A549 (cell line): ENCODE results near the gene DDX41. TPM values are rescaled to one million over a fixed set of nuclear protein-coding genes. Genes with fewer than 3 reads are reported as not detected.

ENCODE experiments used
- ATAC-seq, 2 experiments: fragments of 200-7000 bp in 1 of 2; fragments of >200 bp in 1 of 2; cut with Nextera tagmentation in 1 of 2; cut with Tn5 transposase in 1 of 2; 3 replicates each; pipeline versions ENCODE4 v1.8.0 to v1.9.1; 2018 to 2020; ENCODE audit warnings: mild to moderate bottlenecking in 1 of 2, moderate library complexity in 1 of 2
- CTCF ChIA-PET: fragments of 300-600 bp; sonication (Branson Sonifier 250); formaldehyde crosslinking; extraction: SDS; loops from one replicate; lab custom pipeline; 2021; ENCODE audit warnings: antibody characterized with exemption, inconsistent platforms; lab: Yijun Ruan, JAX
- POLR2A ChIA-PET: fragments of 350-600 bp; formaldehyde crosslinking; extraction: SDS; loops from one replicate; lab custom pipeline; 2021; ENCODE audit warnings: antibody characterized with exemption, inconsistent platforms; lab: Yijun Ruan, JAX
- DNase-seq, 2 experiments: peaks; one replicate each; pipeline versions ENCODE4 v3.0.0 to v3.0.0-alpha.2; 2011 to 2016; ENCODE audit warnings: low read depth in 1 of 2, low spot score in 1 of 2
- FAIRE-seq: peaks from 2 replicates; lab custom pipeline; 2011; peaks lifted over from hg19 to GRCh38; lab: Jason Lieb, UNC
- H3K27ac ChIP-seq, 2 experiments: fragments of >200 bp; sonication (Bioruptor Twin); formaldehyde crosslinking; 3 replicates each; pipeline ENCODE4 v1.5.1; 2016 to 2017
- H3K4me1 ChIP-seq: fragments of >200 bp; sonication (Bioruptor Twin); formaldehyde crosslinking; 3 replicates; pipeline ENCODE4 v1.6.1; 2016
- H3K4me2 ChIP-seq: fragments of >200 bp; sonication (Bioruptor Twin); formaldehyde crosslinking; 3 replicates; pipeline ENCODE4 v1.6.1; 2016
- H3K4me3 ChIP-seq: fragments of >200 bp; sonication (Bioruptor Twin); formaldehyde crosslinking; 3 replicates; pipeline ENCODE4 v1.5.1; 2016
- H3K9me3 ChIP-seq: fragments of >200 bp; sonication (Bioruptor Twin); formaldehyde crosslinking; 3 replicates; pipeline ENCODE4 v1.6.1; 2016
- CEBPB ChIP-seq, 2 experiments: fragments of >200 bp in 1 of 2; sonication (Bioruptor Twin) in 1 of 2; formaldehyde crosslinking in 1 of 2; IDR thresholded peaks; 2 replicates each; pipeline ENCODE4 v1.6.1; 2012 to 2016
- CHD4 ChIP-seq: fragments of 200-600 bp; sonication (generic); IDR thresholded peaks from 2 replicates; pipeline ENCODE4 v1.6.1; 2016; ENCODE audit warnings: antibody characterized with exemption, mild to moderate bottlenecking, borderline replicate concordance
- EHMT2 ChIP-seq: fragments of 200-600 bp; sonication (generic); IDR thresholded peaks from 2 replicates; pipeline ENCODE4 v1.6.1; 2016; ENCODE audit warnings: antibody characterized with exemption, low read depth, mild to moderate bottlenecking, moderate library complexity
- ESRRA ChIP-seq: fragments of 150-350 bp; IDR thresholded peaks from 2 replicates; pipeline ENCODE4 v1.6.1; 2014; ENCODE audit warnings: mild to moderate bottlenecking, low read length, borderline replicate concordance
- FOXS1 ChIP-seq: fragments of 250-450 bp; sonication (Bioruptor Pico); IDR thresholded peaks from 2 replicates; pipeline ENCODE4 v1.5.0; 2020; ENCODE audit warnings: mild to moderate bottlenecking, moderate library complexity
- GATA3 ChIP-seq: IDR thresholded peaks from 2 replicates; pipeline ENCODE4 v1.6.1; 2012; ENCODE audit warnings: borderline replicate concordance
- HDAC2 ChIP-seq: fragments of 200-600 bp; sonication (generic); IDR thresholded peaks from 2 replicates; pipeline ENCODE4 v1.6.1; 2016
- HEYL ChIP-seq: fragments of 250-450 bp; sonication (Bioruptor Pico); IDR thresholded peaks from 2 replicates; pipeline ENCODE4 v1.8.0; 2021; ENCODE audit warnings: mild to moderate bottlenecking, moderate library complexity
- HOXB13 ChIP-seq: fragments of 250-450 bp; sonication (Bioruptor Pico); IDR thresholded peaks from 2 replicates; pipeline ENCODE4 v1.5.0; 2020; ENCODE audit warnings: low read depth, mild to moderate bottlenecking, moderate library complexity
- HOXB5 ChIP-seq: fragments of 250-450 bp; sonication (Bioruptor Pico); IDR thresholded peaks from 2 replicates; pipeline ENCODE4 v1.5.0; 2020; ENCODE audit warnings: mild to moderate bottlenecking, moderate library complexity
- JUNB ChIP-seq: fragments of >200 bp; sonication (Bioruptor Twin); formaldehyde crosslinking; IDR thresholded peaks from 2 replicates; pipeline ENCODE4 v1.6.1; 2016
- KDM1A ChIP-seq: fragments of 200-600 bp; sonication (generic); IDR thresholded peaks from 2 replicates; pipeline ENCODE4 v1.6.1; 2016; ENCODE audit warnings: low read depth, mild to moderate bottlenecking
- KDM5A ChIP-seq: fragments of 200-600 bp; sonication (generic); IDR thresholded peaks from 2 replicates; pipeline ENCODE4 v1.6.1; 2016; ENCODE audit warnings: antibody characterized with exemption, mild to moderate bottlenecking
- MAZ ChIP-seq: fragments of 150-350 bp; IDR thresholded peaks from 2 replicates; pipeline ENCODE4 v1.6.1; 2014; ENCODE audit warnings: antibody characterized with exemption, low read depth, low read length, borderline replicate concordance
- MYC ChIP-seq: IDR thresholded peaks from 2 replicates; pipeline ENCODE4 v1.6.1; 2012; ENCODE audit warnings: mild to moderate bottlenecking, inconsistent platforms, low read length, improper control_type of control experiment, borderline replicate concordance
- NFE2L2 ChIP-seq: fragments of 150-350 bp; conservative IDR thresholded peaks from 2 replicates; pipeline ENCODE4 v1.6.1; 2014; ENCODE audit warnings: low read length
- NPAS2 ChIP-seq: fragments of 250-450 bp; sonication (Bioruptor Pico); IDR thresholded peaks from 2 replicates; pipeline ENCODE4 v1.8.0; 2022; ENCODE audit warnings: mild to moderate bottlenecking, moderate library complexity, borderline replicate concordance
- NR3C1 ChIP-seq: fragments of >200 bp; sonication (Bioruptor Twin); formaldehyde crosslinking; IDR thresholded peaks from 3 replicates; pipeline ENCODE4 v1.6.1; 2017
- POLR2AphosphoS2 ChIP-seq: conservative IDR thresholded peaks from 2 replicates; pipeline ENCODE4 v1.6.1; 2012; ENCODE audit warnings: low read length, improper control_type of control experiment, inconsistent platforms
- RAD21 ChIP-seq, 2 experiments: fragments of >200 bp in 1 of 2; sonication (Bioruptor Twin) in 1 of 2; formaldehyde crosslinking in 1 of 2; IDR thresholded peaks in 1 of 2; conservative IDR thresholded peaks in 1 of 2; 2 replicates in 1 of 2; 3 replicates in 1 of 2; pipeline ENCODE4 v1.6.1; 2012 to 2018; ENCODE audit warnings: inconsistent platforms in 1 of 2
- SMC3 ChIP-seq: fragments of >200 bp; sonication (Bioruptor Twin); formaldehyde crosslinking; IDR thresholded peaks from 3 replicates; pipeline ENCODE4 v1.6.1; 2018; ENCODE audit warnings: inconsistent platforms
- SREBF2 ChIP-seq: fragments of 450-650 bp; IDR thresholded peaks from 2 replicates; pipeline ENCODE4 v1.6.1; 2014; ENCODE audit warnings: mild to moderate bottlenecking, moderate library complexity
- TFCP2L1 ChIP-seq: fragments of 250-450 bp; sonication (Bioruptor Pico); IDR thresholded peaks from 2 replicates; pipeline ENCODE4 v1.5.0; 2021; ENCODE audit warnings: mild to moderate bottlenecking
- TP53 ChIP-seq: fragments of 250-450 bp; sonication (Bioruptor Pico); IDR thresholded peaks from 2 replicates; pipeline ENCODE4 v1.5.0; 2021; ENCODE audit warnings: mild to moderate bottlenecking, moderate library complexity
- USF2 ChIP-seq: fragments of 450-650 bp; IDR thresholded peaks from 2 replicates; pipeline ENCODE4 v1.6.1; 2014; ENCODE audit warnings: antibody characterized with exemption
- ZFP36 ChIP-seq: fragments of 450-650 bp; IDR thresholded peaks from 2 replicates; pipeline ENCODE4 v1.6.1; 2014; ENCODE audit warnings: borderline replicate concordance; ENCODE audit not compliant: partially characterized antibody
- ZNF302 ChIP-seq: fragments of 250-450 bp; sonication (Bioruptor Pico); IDR thresholded peaks from 2 replicates; pipeline ENCODE4 v1.9.0; 2021; ENCODE audit warnings: inconsistent platforms, mild to moderate bottlenecking, moderate library complexity
- ZSCAN20 ChIP-seq: fragments of 250-450 bp; sonication (Bioruptor Pico); IDR thresholded peaks from 2 replicates; pipeline ENCODE4 v1.8.0; 2022; ENCODE audit warnings: mild to moderate bottlenecking, moderate library complexity
- WGBS: methylation state at CpG from one replicate; pipeline ENCODE4 v1.1.6; 2017; ENCODE audit errors: missing lambda C conversion rate; 5-methylcytosine and 5-hydroxymethylcytosine counted together
- polyA plus RNA-seq, 4 experiments: library from polyadenylated mRNA; depleted of rRNA in 3 of 4; stranded (reverse); fragments of >200 nt; fragmentation: RNase III in 1 of 4; extraction: RNeasy Plus Mini Kit Qiagen cat#74134 plus additional on column Dnase treatment in 1 of 4; gene quantifications; 2 replicates in 3 of 4; 3 replicates in 1 of 4; pipeline ENCODE4 v1.2.3, GENCODE V29; 2011 to 2017
- TF ChIP-seq, protein P1 (sequence below): fragments of >200 bp; sonication (Bioruptor Twin); formaldehyde crosslinking; IDR thresholded peaks from 3 replicates; pipeline ENCODE4 v1.6.1; 2016

DDX41 gene
- polyA plus RNA-seq, 2 of the 4 experiments (the other 2 are of a cell fraction) = 90.7 to 172 TPM

DNA sequence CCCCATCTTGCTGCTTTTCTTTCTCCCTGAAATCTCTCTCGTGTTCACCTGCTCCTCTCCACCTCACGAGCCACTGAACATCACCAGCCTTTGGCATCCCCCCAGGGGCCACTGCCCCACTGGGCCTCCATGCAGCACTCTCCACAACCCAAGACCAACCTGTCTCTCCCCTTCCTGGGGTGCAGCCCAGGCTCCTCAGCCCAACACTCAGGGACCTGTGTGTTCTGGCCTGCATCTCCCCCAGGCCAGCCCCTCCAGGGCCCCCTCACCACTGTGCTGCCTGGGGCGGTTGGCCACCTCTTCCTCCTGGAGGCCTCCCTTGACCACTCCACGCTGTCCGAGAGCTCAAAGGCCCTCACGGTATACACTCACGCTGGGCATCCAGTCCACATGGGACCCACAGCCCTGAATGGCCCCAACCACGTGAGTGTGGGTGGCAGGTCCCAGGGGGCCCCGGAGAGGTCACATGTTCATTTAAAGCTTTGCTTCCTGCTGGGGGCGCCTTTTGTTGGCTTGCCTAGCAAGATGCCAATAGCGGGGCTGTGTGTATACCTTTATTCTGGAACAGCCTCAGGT is 6.7 kb downstream of the DDX41 start:
- no peak for FAIRE-seq
- H3K4me1 ChIP-seq = no peaks in the 10 kb centered on the region; the same call in 2 of the 3 replicates
- no peak for ATAC-seq
- H3K9me3 ChIP-seq = no peaks in the 10 kb centered on the region
- H3K27ac ChIP-seq = no peak overlapping the region
- ChIA-PET CTCF (interaction anchor here (1.2 to 4.3 kb wide), 7 partner anchors 9 to 105 kb away, joined by 3 to 40 read pairs (median 5); no protein-coding TSS in a partner anchor), POLR2A (no interaction called here)
- DNase-seq = no peak
- H3K4me2 ChIP-seq = no peak overlapping the region
- WGBS = 94% methylated on average over 11 of the region's 11 CpGs
- no peak for TF ChIP-seq CEBPB (IDR thresholded peaks at IDR 0.05)
- TF ChIP-seq, all 56 proteins: peak for 0
- no peak overlapping the region for H3K4me3 ChIP-seq

- no peak within 1 kb of the TSS for H3K4me2 ChIP-seq
- POLR2A ChIA-PET = no interaction called here
- no peak for TF ChIP-seq HDAC2
- no peak for TF ChIP-seq FOXS1 (CRISPR knock-in tag)
- no peak for TF ChIP-seq GATA3
- TF ChIP-seq ZSCAN20 (CRISPR knock-in tag) = no peak
- no peak for TF ChIP-seq KDM1A
- TF ChIP-seq RAD21 (conservative IDR thresholded peaks at IDR 0.05 in 1 of 2, IDR thresholded peaks at IDR 0.05 in 1 of 2) = no peak
- no peak for TF ChIP-seq TFCP2L1 (CRISPR knock-in tag)
- TF ChIP-seq ZFP36 = no peak
- TF ChIP-seq NPAS2 (CRISPR knock-in tag) = no peak
- TF ChIP-seq SMC3 = no peak
- TF ChIP-seq HOXB5 (CRISPR knock-in tag) = no peak
- no peak within 1 kb of the TSS for H3K27ac ChIP-seq
- H3K9me3 ChIP-seq = no peaks in the 10 kb centered on the region
- ATAC-seq = no peak
- H3K4me3 ChIP-seq = no peak within 1 kb of the TSS
- no peaks in the 10 kb centered on the region for H3K4me1 ChIP-seq
- no peak for FAIRE-seq
- CTCF ChIA-PET = interaction anchor here (0.7 to 4.3 kb wide), 10 partner anchors 8 to 396 kb away, joined by 3 to 40 read pairs (median 4); no protein-coding TSS in a partner anchor
- WGBS = 92% methylated on average over 15 of the region's 20 CpGs
- no peak for DNase-seq
Measured at GRCh38 chr5:177509381-177509951, 7.3 kb downstream of the DDX41 start, which contains the start of gene DOK3. Gene DOK3, minus strand, starts transcription at chr5:177509826. Its CDS starts 286 bp downstream, at chr5:177509540.

GRCh38 chr5:177508837-177509236 is 7.9 kb downstream of the DDX41 start:
- POLR2A ChIA-PET = interaction anchor here (0.7 kb wide), 1 partner anchor 12 kb away, joined by 4 read pairs; the partner anchor contains the start of gene PDLIM7
- ATAC-seq = no peak
- H3K27ac ChIP-seq = no peak overlapping the region
- no peak overlapping the region for H3K4me3 ChIP-seq
- no peak for DNase-seq
- no peaks in the 10 kb centered on the region for H3K9me3 ChIP-seq
- TF ChIP-seq JUNB (no peak), SREBF2 (no peak), HEYL (CRISPR knock-in tag) (no peak), ZNF302 (CRISPR knock-in tag) (no peak), RAD21 (conservative IDR thresholded peaks at IDR 0.05 in 1 of 2, IDR thresholded peaks at IDR 0.05 in 1 of 2) (no peak), KDM5A (no peak), CHD4 (no peak), TP53 (CRISPR knock-in tag) (no peak), HOXB13 (CRISPR knock-in tag) (no peak), USF2 (no peak), MYC (no peak), EHMT2 (no peak), POLR2AphosphoS2 (no peak), NR3C1 (no peak), MAZ (no peak), NFE2L2 (no peak), KDM1A (no peak), ESRRA (no peak)
- TF ChIP-seq, protein P1, sequence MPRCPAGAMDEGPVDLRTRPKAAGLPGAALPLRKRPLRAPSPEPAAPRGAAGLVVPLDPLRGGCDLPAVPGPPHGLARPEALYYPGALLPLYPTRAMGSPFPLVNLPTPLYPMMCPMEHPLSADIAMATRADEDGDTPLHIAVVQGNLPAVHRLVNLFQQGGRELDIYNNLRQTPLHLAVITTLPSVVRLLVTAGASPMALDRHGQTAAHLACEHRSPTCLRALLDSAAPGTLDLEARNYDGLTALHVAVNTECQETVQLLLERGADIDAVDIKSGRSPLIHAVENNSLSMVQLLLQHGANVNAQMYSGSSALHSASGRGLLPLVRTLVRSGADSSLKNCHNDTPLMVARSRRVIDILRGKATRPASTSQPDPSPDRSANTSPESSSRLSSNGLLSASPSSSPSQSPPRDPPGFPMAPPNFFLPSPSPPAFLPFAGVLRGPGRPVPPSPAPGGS = no peak
- WGBS = 80% methylated on average over 8 of the region's 8 CpGs
- H3K4me1 ChIP-seq = no peaks in the 10 kb centered on the region
- FAIRE-seq = no peak
- no peak overlapping the region for H3K4me2 ChIP-seq
- CTCF ChIA-PET = interaction anchor here (0.7 to 4.3 kb wide), 12 partner anchors 8 to 395 kb away, joined by 3 to 40 read pairs (median 3); no protein-coding TSS in a partner anchor
